IMR-90 (cell line): ENCODE results near the gene OR2A12. TPM values are rescaled to one million over a fixed set of nuclear protein-coding genes. Genes with fewer than 3 reads are reported as not detected.

Source experiments
- ATAC-seq: fragments of 200-7000 bp; cut with Tn5 transposase; 2 replicates; pipeline ENCODE4 v1.9.1; 2020; ENCODE audit warnings: low read depth, mild to moderate bottlenecking, moderate library complexity
- BruUV-seq: library from RNA; stranded (reverse); fragments of 400-500 nt; replicated peaks from 2 replicates; lab custom pipeline; 2021; lab: Mats Ljungman, UMichigan
- CTCF ChIA-PET: fragments of 300-600 bp; formaldehyde crosslinking; extraction: SDS; loops from one replicate; lab custom pipeline; 2021; ENCODE audit warnings: antibody characterized with exemption; lab: Yijun Ruan, JAX
- POLR2A ChIA-PET: fragments of 300-600 bp; sonication (Branson Sonifier 250); formaldehyde crosslinking; loops from one replicate; lab custom pipeline; 2022; ENCODE audit warnings: antibody characterized with exemption; ENCODE audit not compliant: unreplicated experiment; lab: Charles Lee
- DNase-seq: peaks from one replicate; pipeline ENCODE4 v3.0.0; 2013
- H2AFZ ChIP-seq: replicated peaks from 2 replicates; pipeline ENCODE3; 2013; ENCODE audit warnings: low read length, mild to moderate bottlenecking; ENCODE audit not compliant: poor library complexity
- H2AK5ac ChIP-seq: 2 replicates; pipeline ENCODE4 v1.6.1; 2013; ENCODE audit warnings: low read depth, low read length, inconsistent platforms
- H2AK9ac ChIP-seq: replicated peaks from 2 replicates; pipeline ENCODE3; 2013; ENCODE audit warnings: mild to moderate bottlenecking, low read depth, low read length, moderate library complexity; ENCODE audit not compliant: poor library complexity
- H2BK120ac ChIP-seq: 2 replicates; pipeline ENCODE4 v1.6.1; 2013; ENCODE audit warnings: low read depth, low read length, inconsistent platforms
- H2BK15ac ChIP-seq: 3 replicates; pipeline ENCODE4 v1.6.1; 2013; ENCODE audit warnings: low read depth, low read length, inconsistent platforms
- H2BK20ac ChIP-seq: 2 replicates; pipeline ENCODE4 v1.6.1; 2013; ENCODE audit warnings: low read depth, mild to moderate bottlenecking, inconsistent platforms, low read length, moderate library complexity
- H2BK5ac ChIP-seq: 2 replicates; pipeline ENCODE4 v1.6.1; 2013; ENCODE audit warnings: mild to moderate bottlenecking, low read depth, low read length, inconsistent platforms; ENCODE audit not compliant: poor library complexity, severe bottlenecking
- H3K14ac ChIP-seq: replicated peaks from 2 replicates; pipeline ENCODE4 v1.6.1; 2013; ENCODE audit warnings: low read depth, low read length, inconsistent platforms
- H3K18ac ChIP-seq: 2 replicates; pipeline ENCODE4 v1.6.1; 2013; ENCODE audit warnings: low read depth, low read length, control low read depth
- H3K23ac ChIP-seq: 2 replicates; pipeline ENCODE4 v1.6.1; 2013; ENCODE audit warnings: low read depth, low read length, inconsistent platforms
- H3K27ac ChIP-seq: 2 replicates; pipeline ENCODE4 v1.5.1; 2013; ENCODE audit warnings: mild to moderate bottlenecking, control low read depth, low read length; ENCODE audit not compliant: insufficient read depth
- H3K27me3 ChIP-seq: 2 replicates; pipeline ENCODE4 v1.6.1; 2013; ENCODE audit warnings: low read length; ENCODE audit not compliant: control insufficient read depth, insufficient read depth
- H3K36me3 ChIP-seq: 2 replicates; pipeline ENCODE4 v1.6.1; 2013; ENCODE audit warnings: low read length, mixed read lengths; ENCODE audit not compliant: control insufficient read depth, insufficient read depth
- H3K4ac ChIP-seq: 2 replicates; pipeline ENCODE4 v1.6.1; 2013; ENCODE audit warnings: low read depth, low read length, inconsistent platforms
- H3K4me1 ChIP-seq: 2 replicates; pipeline ENCODE4 v1.6.1; 2013; ENCODE audit warnings: low read length, mixed read lengths; ENCODE audit not compliant: control insufficient read depth, insufficient read depth
- H3K4me2 ChIP-seq: 2 replicates; pipeline ENCODE4 v1.6.1; 2013; ENCODE audit warnings: low read depth, mild to moderate bottlenecking, control low read depth, low read length, moderate library complexity
- H3K4me3 ChIP-seq: 2 replicates; pipeline ENCODE4 v1.5.1; 2013; ENCODE audit warnings: low read depth, mild to moderate bottlenecking, control low read depth, low read length, moderate library complexity; ENCODE audit not compliant: insufficient read depth
- H3K56ac ChIP-seq: 2 replicates; pipeline ENCODE4 v1.6.1; 2013; ENCODE audit warnings: low read length, inconsistent platforms; ENCODE audit not compliant: insufficient read depth; ENCODE audit errors: extremely low read depth
- H3K79me1 ChIP-seq, 2 experiments: 2 replicates each; pipeline ENCODE4 v1.6.1; 2013; ENCODE audit warnings: low read length in 2 of 2, inconsistent platforms in 1 of 2, low read depth in 1 of 2
- H3K9ac ChIP-seq: 2 replicates; pipeline ENCODE4 v1.6.1; 2013; ENCODE audit warnings: low read depth, low read length, control low read depth
- H3K9me1 ChIP-seq: 2 replicates; pipeline ENCODE4 v1.6.1; 2013; ENCODE audit warnings: low read length, inconsistent platforms; ENCODE audit not compliant: insufficient read depth
- H3K9me3 ChIP-seq: 2 replicates; pipeline ENCODE4 v1.6.1; 2013; ENCODE audit warnings: low read length; ENCODE audit not compliant: control insufficient read depth, insufficient read depth
- H4K20me1 ChIP-seq: 2 replicates; pipeline ENCODE4 v1.6.1; 2013; ENCODE audit warnings: low read length, inconsistent platforms; ENCODE audit not compliant: insufficient read depth
- H4K5ac ChIP-seq: 2 replicates; pipeline ENCODE4 v1.6.1; 2013; ENCODE audit warnings: mild to moderate bottlenecking, low read depth, low read length, control low read depth
- H4K8ac ChIP-seq, 2 experiments: 2 replicates each; pipeline ENCODE4 v1.6.1; 2013; ENCODE audit warnings: low read depth in 2 of 2, low read length in 2 of 2, control low read depth in 1 of 2, inconsistent platforms in 1 of 2
- H4K91ac ChIP-seq: 2 replicates; pipeline ENCODE4 v1.6.1; 2013; ENCODE audit warnings: low read depth, low read length, inconsistent platforms; ENCODE audit not compliant: insufficient read depth
- CEBPB ChIP-seq: IDR thresholded peaks from 2 replicates; pipeline ENCODE4 v1.6.1; 2012; ENCODE audit warnings: low read depth, low read length, improper control_type of control experiment
- MAFK ChIP-seq: IDR thresholded peaks from 2 replicates; pipeline ENCODE4 v1.6.1; 2012; ENCODE audit warnings: low read depth, low read length, improper control_type of control experiment
- WGBS, 2 experiments: methylation state at CpG; one replicate each; pipeline versions ENCODE4 v1.1.5 to v1.1.7; 2013; ENCODE audit warnings: missing lambda C conversion rate in 2 of 2; ENCODE audit not compliant: insufficient read length in 1 of 2; ENCODE audit errors: extremely low coverage in 2 of 2; 5-methylcytosine and 5-hydroxymethylcytosine counted together
- dilution Hi-C: fragments of 300-500 bp; cut with HindIII; formaldehyde crosslinking; loops from one replicate; pipeline ENCODE4 v1.14.3; 2018; ENCODE audit warnings: low sequenced_read_pairs; ENCODE audit not compliant: unreplicated experiment
- in situ Hi-C: fragments of 300-500 bp; cut with MboI; formaldehyde crosslinking; loops from 3 replicates; pipeline ENCODE4 v1.14.3; 2019; ENCODE audit warnings: low sequenced_read_pairs, inconsistent platforms, mixed read lengths
- intact Hi-C: fragments of 100-400 bp; cut with micrococcal nuclease; formaldehyde crosslinking; loops from 2 replicates; pipeline ENCODE4 v1.10.0; 2022
- polyA plus RNA-seq, 3 experiments: library from polyadenylated mRNA; depleted of rRNA; stranded (reverse); fragments of >200 nt; gene quantifications; 2 replicates each; pipeline ENCODE4 v1.2.3, GENCODE V29; 2012; ENCODE audit warnings: low replicate concordance in 1 of 3
- total RNA-seq: library from RNA; depleted of rRNA; stranded (reverse); fragments of >200 nt; gene quantifications from 2 replicates; pipeline ENCODE4 v1.2.3, GENCODE V29; 2012
- TF ChIP-seq, protein P1 (sequence below): fragments of 150-350 bp; IDR thresholded peaks from 2 replicates; pipeline ENCODE4 v1.6.1; 2016; ENCODE audit warnings: low read depth, mild to moderate bottlenecking, low read length, moderate library complexity, borderline replicate concordance

OR2A12 gene
- total and polyA plus RNA-seq, 2 of the 4 experiments (the other 2 are of a cell fraction) = not detected

DNA sequence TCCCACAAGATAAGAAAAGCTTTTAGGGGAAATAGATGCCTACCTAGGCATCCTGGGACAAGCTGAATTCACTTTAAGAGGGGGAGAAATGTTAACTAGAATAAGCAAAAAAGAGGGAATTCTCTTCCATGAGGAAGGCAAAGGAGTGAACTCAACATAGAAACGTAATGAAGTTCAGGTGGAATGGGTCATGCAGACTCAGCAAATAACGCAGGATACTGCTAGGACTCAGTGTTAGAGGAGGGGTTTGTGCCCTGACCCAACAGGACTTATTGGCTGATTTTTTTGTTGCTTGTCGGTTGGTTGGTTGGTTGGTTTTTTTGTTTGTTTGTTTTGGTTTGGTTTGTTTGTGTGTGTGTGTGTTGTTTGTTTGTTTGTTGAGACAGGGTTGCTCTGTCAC is 46.2 kb downstream of the OR2A12 start:
- no peak overlapping the region for H4K91ac ChIP-seq
- H3K56ac ChIP-seq = no peak overlapping the region
- no peak overlapping the region for H4K5ac ChIP-seq
- no peaks in the 10 kb centered on the region for H3K27me3 ChIP-seq
- WGBS, 2 experiments = no CpG with 5 or more reads among the region's 3 CpGs
- no peak overlapping the region for H3K4me2 ChIP-seq
- ATAC-seq = no peak
- no peak overlapping the region for H3K14ac ChIP-seq
- ChIA-PET CTCF (no interaction called here), POLR2A (no interaction called here)
- dilution Hi-C loops (no loop called here), in situ Hi-C loops (no loop called here), intact Hi-C loops (no loop called here)
- H3K18ac ChIP-seq = no peak overlapping the region
- no peaks in the 10 kb centered on the region for H3K79me1 ChIP-seq
- no peak overlapping the region for H3K4me3 ChIP-seq
- H3K36me3 ChIP-seq = no peaks in the 10 kb centered on the region
- no peak overlapping the region for H2BK15ac ChIP-seq
- no peak for DNase-seq
- no peak overlapping the region for H2BK5ac ChIP-seq
- H2AK5ac ChIP-seq = no peak overlapping the region
- H2AK9ac ChIP-seq = no peak overlapping the region
- H3K9ac ChIP-seq = no peak overlapping the region
- H3K4me1 ChIP-seq = no peaks in the 10 kb centered on the region
- H2BK120ac ChIP-seq = no peak overlapping the region
- no peak overlapping the region for H2BK20ac ChIP-seq
- no peak overlapping the region for H2AFZ ChIP-seq
- H3K27ac ChIP-seq = no peak overlapping the region
- BruUV-seq = no TSS peak
- H3K23ac ChIP-seq = no peak overlapping the region
- H3K9me1 ChIP-seq = no peaks in the 10 kb centered on the region
- H4K20me1 ChIP-seq = no peaks in the 10 kb centered on the region
- H4K8ac ChIP-seq = no peak overlapping the region
- no peak overlapping the region for H3K4ac ChIP-seq
- no peaks in the 10 kb centered on the region for H3K9me3 ChIP-seq
- TF ChIP-seq, protein P1, sequence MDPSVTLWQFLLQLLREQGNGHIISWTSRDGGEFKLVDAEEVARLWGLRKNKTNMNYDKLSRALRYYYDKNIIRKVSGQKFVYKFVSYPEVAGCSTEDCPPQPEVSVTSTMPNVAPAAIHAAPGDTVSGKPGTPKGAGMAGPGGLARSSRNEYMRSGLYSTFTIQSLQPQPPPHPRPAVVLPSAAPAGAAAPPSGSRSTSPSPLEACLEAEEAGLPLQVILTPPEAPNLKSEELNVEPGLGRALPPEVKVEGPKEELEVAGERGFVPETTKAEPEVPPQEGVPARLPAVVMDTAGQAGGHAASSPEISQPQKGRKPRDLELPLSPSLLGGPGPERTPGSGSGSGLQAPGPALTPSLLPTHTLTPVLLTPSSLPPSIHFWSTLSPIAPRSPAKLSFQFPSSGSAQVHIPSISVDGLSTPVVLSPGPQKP = no peak
- TF ChIP-seq MAFK (peak; percentile 23; the same call in 1 of the 2 replicates), CEBPB (no peak)
